ENCODE results near the gene KRCC1. TPM values are rescaled to one million over a fixed set of nuclear protein-coding genes. Genes with fewer than 3 reads are reported as not detected.

Gene KRCC1
- total RNA-seq, 1 experiment from 2014 or later = 36.6 TPM

GRCh38 chr2:88088999-88089398 lies 33.4 kb upstream of the KRCC1 start:
- TF ChIP-seq CTCF (IDR thresholded peaks at IDR 0.05; ENCODE audit: unreplicated experiment) = no peak
- no peaks in the 10 kb centered on the region for H3K9me3 Mint-ChIP-seq (ENCODE audit: unreplicated experiment)
- intact Hi-C loops (cut with micrococcal nuclease) = no loop called here
- H3K27me3 Mint-ChIP-seq (ENCODE audit: insufficient read depth, unreplicated experiment) = no peaks in the 10 kb centered on the region
- no peaks in the 10 kb centered on the region for H3K36me3 Mint-ChIP-seq (ENCODE audit: insufficient read depth, unreplicated experiment)
- H3K4me1 Mint-ChIP-seq (ENCODE audit: insufficient read depth, unreplicated experiment) = no peaks in the 10 kb centered on the region
- H3K4me3 Mint-ChIP-seq (ENCODE audit: unreplicated experiment) = no peak overlapping the region
- no peak overlapping the region for H3K27ac Mint-ChIP-seq (ENCODE audit: low read depth, unreplicated experiment)
- DNase-seq (ENCODE audit: unreplicated experiment) = no peak
- BruUV-seq (replicated peaks) = no TSS peak
- CTCF ChIA-PET = interaction anchor here (0.8 to 0.9 kb wide), 2 partner anchors 29 to 88 kb away, joined by 3 to 4 read pairs; no protein-coding TSS in a partner anchor
- POLR2A ChIA-PET = interaction anchor here (0.7 to 1.0 kb wide), 2 partner anchors 12 to 63 kb away, joined by 3 read pairs; no protein-coding TSS in a partner anchor

GRCh38 chr2:88087763-88088162 lies 32.2 kb upstream of the KRCC1 start:
- H3K9me3 Mint-ChIP-seq (ENCODE audit: unreplicated experiment) = no peaks in the 10 kb centered on the region
- ChIA-PET POLR2A (no interaction called here), CTCF (interaction anchor here (0.7 kb wide), 1 partner anchor 1041 kb away, joined by 4 read pairs; no protein-coding TSS in a partner anchor)
- no peak overlapping the region for H3K4me3 Mint-ChIP-seq (ENCODE audit: unreplicated experiment)
- H3K27ac Mint-ChIP-seq (ENCODE audit: low read depth, unreplicated experiment) = no peak overlapping the region
- no peaks in the 10 kb centered on the region for H3K36me3 Mint-ChIP-seq (ENCODE audit: insufficient read depth, unreplicated experiment)
- BruUV-seq (replicated peaks) = no TSS peak
- TF ChIP-seq CTCF (IDR thresholded peaks at IDR 0.05; ENCODE audit: unreplicated experiment) = no peak
- no peak for DNase-seq (ENCODE audit: unreplicated experiment)
- intact Hi-C loops (cut with micrococcal nuclease) = no loop called here
- H3K27me3 Mint-ChIP-seq (ENCODE audit: insufficient read depth, unreplicated experiment) = no peaks in the 10 kb centered on the region
- H3K4me1 Mint-ChIP-seq (ENCODE audit: insufficient read depth, unreplicated experiment) = no peaks in the 10 kb centered on the region

GRCh38 chr2:88087073-88087472 lies 31.5 kb upstream of the KRCC1 start:
- Mint-ChIP-seq H3K9me3 (ENCODE audit: unreplicated experiment) (no peaks in the 10 kb centered on the region), H3K36me3 (ENCODE audit: insufficient read depth, unreplicated experiment) (no peaks in the 10 kb centered on the region), H3K4me1 (ENCODE audit: insufficient read depth, unreplicated experiment) (no peaks in the 10 kb centered on the region), H3K4me3 (ENCODE audit: unreplicated experiment) (no peak overlapping the region), H3K27me3 (ENCODE audit: insufficient read depth, unreplicated experiment) (no peaks in the 10 kb centered on the region), H3K27ac (ENCODE audit: low read depth, unreplicated experiment) (no peak overlapping the region)
- ChIA-PET POLR2A (interaction anchor here (0.7 kb wide), 1 partner anchor 11 kb away, joined by 3 read pairs; no protein-coding TSS in a partner anchor), CTCF (interaction anchor here (0.7 to 3.6 kb wide), 2 partner anchors 27 to 1041 kb away, joined by 4 to 14 read pairs; no protein-coding TSS in a partner anchor)
- DNase-seq (ENCODE audit: unreplicated experiment) = no peak
- TF ChIP-seq CTCF (IDR thresholded peaks at IDR 0.05; ENCODE audit: unreplicated experiment) = no peak
- BruUV-seq (replicated peaks) = no TSS peak
- intact Hi-C loops (cut with micrococcal nuclease) = no loop called here

- H3K27ac Mint-ChIP-seq (ENCODE audit: low read depth, unreplicated experiment) = no peak overlapping the region
- no peaks in the 10 kb centered on the region for H3K36me3 Mint-ChIP-seq (ENCODE audit: insufficient read depth, unreplicated experiment)
- no peak for DNase-seq (ENCODE audit: unreplicated experiment)
- no TSS peak for BruUV-seq (replicated peaks)
- H3K4me3 Mint-ChIP-seq (ENCODE audit: unreplicated experiment) = no peak overlapping the region
- TF ChIP-seq CTCF (IDR thresholded peaks at IDR 0.05; ENCODE audit: unreplicated experiment) = no peak
- intact Hi-C loops (cut with micrococcal nuclease) = no loop called here
- H3K4me1 Mint-ChIP-seq (ENCODE audit: insufficient read depth, unreplicated experiment) = no peaks in the 10 kb centered on the region
- H3K27me3 Mint-ChIP-seq (ENCODE audit: insufficient read depth, unreplicated experiment) = no peaks in the 10 kb centered on the region
- no peaks in the 10 kb centered on the region for H3K9me3 Mint-ChIP-seq (ENCODE audit: unreplicated experiment)
- ChIA-PET CTCF (interaction anchor here (3.6 kb wide), 1 partner anchor 26 kb away, joined by 14 read pairs; no protein-coding TSS in a partner anchor), POLR2A (no interaction called here)
Measured at GRCh38 chr2:88086401-88086800, 30.8 kb upstream of the KRCC1 start.
